GM21825 (cell line): ENCODE results near the gene COL5A1.

ENCODE experiments used
- ATAC-seq: cut with Tn5 transposase; IDR thresholded peaks from one replicate; pipeline ENCODE4 v1.9.1; 2021; ENCODE audit warnings: mild to moderate bottlenecking, moderate library complexity; ENCODE audit not compliant: unreplicated experiment

Gene COL5A1

GRCh38 chr9:134886413-134886913 is 244.9 kb downstream of the COL5A1 start:
- ATAC-seq: no peak

- no peak for ATAC-seq
Measured at GRCh38 chr9:134887219-134887618, 245.6 kb downstream of the COL5A1 start.

- ATAC-seq: no peak
Measured at GRCh38 chr9:134887686-134888602, 246.3 kb downstream of the COL5A1 start.

- no peak for ATAC-seq
Measured at GRCh38 chr9:134888603-134889190, 247.1 kb downstream of the COL5A1 start.

- no peak for ATAC-seq
Measured at GRCh38 chr9:134889386-134890154, 248.0 kb downstream of the COL5A1 start.

GRCh38 chr9:134890155-134890495 is 248.5 kb downstream of the COL5A1 start:
- no peak for ATAC-seq

- no peak for ATAC-seq
Measured at GRCh38 chr9:134891053-134891452, 249.4 kb downstream of the COL5A1 start.

GRCh38 chr9:134891713-134892112 is 250.1 kb downstream of the COL5A1 start:
- no peak for ATAC-seq

- ATAC-seq: no peak
Measured at GRCh38 chr9:134892221-134892620, 250.6 kb downstream of the COL5A1 start.

- ATAC-seq: no peak
Measured at GRCh38 chr9:134892820-134893420, 251.3 kb downstream of the COL5A1 start.
